ENCODE measurements around the gene TCP10L. TPM values are rescaled to one million over a fixed set of nuclear protein-coding genes. Genes with fewer than 3 reads are reported as not detected.

TCP10L gene
- total RNA-seq, 1 donor from 2014 or later: 3.9 TPM

DNA sequence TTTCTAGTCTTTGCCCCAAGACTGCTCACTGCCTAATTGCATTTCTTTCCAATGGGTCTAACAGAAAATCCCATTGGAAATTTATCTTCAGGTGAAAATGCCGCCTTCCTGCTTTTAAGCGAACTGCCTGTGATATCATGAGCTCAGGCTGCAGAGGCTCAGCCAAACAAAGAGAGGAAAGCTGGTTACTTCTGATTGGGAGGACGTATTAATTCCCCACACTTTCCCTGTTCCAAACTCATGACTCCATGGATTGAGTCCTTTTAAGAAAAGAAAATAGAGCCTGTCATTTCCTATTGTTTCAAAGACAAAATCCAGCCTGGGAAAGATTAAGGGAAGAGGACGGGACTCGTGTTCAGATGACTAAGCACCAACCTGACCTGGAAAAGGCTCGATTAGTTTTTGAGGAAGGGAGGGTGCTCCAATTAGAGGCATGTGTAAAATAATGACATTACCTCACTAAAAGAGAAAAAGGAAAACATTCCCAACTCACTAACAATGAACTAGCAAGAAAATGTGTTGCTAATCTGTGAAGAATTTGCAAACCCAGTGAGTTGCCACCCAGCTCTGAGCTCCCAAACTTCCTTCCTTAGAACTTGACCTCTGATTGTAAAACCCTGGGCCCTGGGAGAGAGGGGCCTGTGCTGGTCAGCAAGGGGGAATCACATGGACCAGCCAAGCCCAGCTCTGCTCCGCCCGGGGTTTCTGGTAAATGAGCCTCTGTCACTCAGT, 61.2 kb downstream of the TCP10L start:
- H3K27ac ChIP-seq: peak overlapping the region; percentile 44 to 81
- no peaks in the 10 kb centered on the region for H3K36me3 ChIP-seq
- H3K4me3 ChIP-seq: no peak overlapping the region
- TF ChIP-seq, protein P1, sequence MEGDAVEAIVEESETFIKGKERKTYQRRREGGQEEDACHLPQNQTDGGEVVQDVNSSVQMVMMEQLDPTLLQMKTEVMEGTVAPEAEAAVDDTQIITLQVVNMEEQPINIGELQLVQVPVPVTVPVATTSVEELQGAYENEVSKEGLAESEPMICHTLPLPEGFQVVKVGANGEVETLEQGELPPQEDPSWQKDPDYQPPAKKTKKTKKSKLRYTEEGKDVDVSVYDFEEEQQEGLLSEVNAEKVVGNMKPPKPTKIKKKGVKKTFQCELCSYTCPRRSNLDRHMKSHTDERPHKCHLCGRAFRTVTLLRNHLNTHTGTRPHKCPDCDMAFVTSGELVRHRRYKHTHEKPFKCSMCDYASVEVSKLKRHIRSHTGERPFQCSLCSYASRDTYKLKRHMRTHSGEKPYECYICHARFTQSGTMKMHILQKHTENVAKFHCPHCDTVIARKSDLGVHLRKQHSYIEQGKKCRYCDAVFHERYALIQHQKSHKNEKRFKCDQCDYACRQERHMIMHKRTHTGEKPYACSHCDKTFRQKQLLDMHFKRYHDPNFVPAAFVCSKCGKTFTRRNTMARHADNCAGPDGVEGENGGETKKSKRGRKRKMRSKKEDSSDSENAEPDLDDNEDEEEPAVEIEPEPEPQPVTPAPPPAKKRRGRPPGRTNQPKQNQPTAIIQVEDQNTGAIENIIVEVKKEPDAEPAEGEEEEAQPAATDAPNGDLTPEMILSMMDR (IDR thresholded peaks at IDR 0.05): no peak
- DNase-seq (ENCODE audit: low spot score in 2 of 2): peak in 1 of 2 donors; percentile 75
- intact Hi-C loops (cut with DNase I): loop anchor here (5.0 kb wide), 2 partner anchors 43 to 112 kb away; partner anchors contain the start of gene EVA1C
- H3K4me1 ChIP-seq: peaks cover 0 to 29% of the 10 kb centered on the region in 2 donors
- H3K9me3 ChIP-seq: no peaks in the 10 kb centered on the region
- H3K27me3 ChIP-seq: no peaks in the 10 kb centered on the region

Other genes with a start within 250 kb of the TCP10L start
- gene URB1, start 192.5 kb downstream of the TCP10L start, total RNA-seq: 35.4 TPM
- 147 TPM for gene EVA1C, start 172.8 kb downstream of the TCP10L start, total RNA-seq
- gene CFAP298, start 26.9 kb upstream of the TCP10L start, total RNA-seq: 18.3 TPM
- 12.1 TPM for gene SYNJ1, start 142.5 kb upstream of the TCP10L start, total RNA-seq
- gene PAXBP1, start 186.2 kb upstream of the TCP10L start, total RNA-seq: 18.3 TPM